HEK293 (cell line): ENCODE results near the gene ZFAND3.

Experiments used
- CTCF ChIA-PET: fragments of 350-600 bp; formaldehyde crosslinking; extraction: SDS; loops from one replicate; lab custom pipeline; 2021; ENCODE audit warnings: antibody characterized with exemption; lab: Yijun Ruan, JAX
- POLR2A ChIA-PET: fragments of 300-600 bp; formaldehyde crosslinking; extraction: SDS; loops from one replicate; lab custom pipeline; 2020; ENCODE audit warnings: antibody characterized with exemption, inconsistent platforms; lab: Yijun Ruan, JAX
- H3K27ac ChIP-seq: fragments of 200-500 bp; sonication (Bioruptor generic); 2 replicates; pipeline ENCODE4 v1.5.1; 2014; ENCODE audit warnings: low read depth, low read length, control low read depth, inconsistent platforms; ENCODE audit errors: extremely low read depth
- H3K36me3 ChIP-seq, 2 experiments: fragments of 200-500 bp in 1 of 2; sonication (Bioruptor generic) in 1 of 2; 1 replicate in 1 of 2; 2 replicates in 1 of 2; pipeline ENCODE4 v1.5.1; 2014 to 2017; ENCODE audit warnings: inconsistent platforms in 2 of 2, low read length in 2 of 2; ENCODE audit not compliant: control insufficient read depth in 2 of 2, insufficient read depth in 1 of 2
- H3K4me1 ChIP-seq: fragments of 200-500 bp; sonication (Bioruptor generic); 2 replicates; pipeline ENCODE4 v1.5.1; 2014; ENCODE audit warnings: mild to moderate bottlenecking, low read length, inconsistent platforms; ENCODE audit not compliant: control insufficient read depth, insufficient read depth
- H3K4me3 ChIP-seq: 2 replicates; pipeline ENCODE4 v1.5.1; 2011; ENCODE audit warnings: low read depth, mild to moderate bottlenecking, control low read depth, low read length, moderate library complexity
- H3K9me3 ChIP-seq: fragments of 200-500 bp; sonication (Bioruptor generic); 2 replicates; pipeline ENCODE4 v1.5.1; 2014; ENCODE audit warnings: low read depth, low read length, inconsistent platforms; ENCODE audit not compliant: control insufficient read depth, insufficient read depth
- BCL6B ChIP-seq: fragments of 450-650 bp; formaldehyde crosslinking; IDR thresholded peaks from 2 replicates; pipeline ENCODE4 v1.5.1; 2017; ENCODE audit warnings: missing biosample characterization, missing genetic modification characterization
- CTCF ChIP-seq: fragments of 450-650 bp; formaldehyde crosslinking; IDR thresholded peaks from 2 replicates; pipeline ENCODE4 v1.5.1; 2016; ENCODE audit warnings: missing biosample characterization, missing genetic modification characterization
- HOXA7 ChIP-seq: sonication (generic); formaldehyde crosslinking; IDR thresholded peaks from 2 replicates; pipeline ENCODE4 v1.8.1; 2022; ENCODE audit warnings: missing genetic modification reagents, borderline replicate concordance
- IKZF3 ChIP-seq: fragments of 450-650 bp; IDR thresholded peaks from 2 replicates; pipeline ENCODE4 v1.5.0; 2018; ENCODE audit warnings: missing biosample characterization, mild to moderate bottlenecking, missing genetic modification characterization, moderate library complexity
- PBX3 ChIP-seq: sonication (generic); formaldehyde crosslinking; IDR thresholded peaks from 2 replicates; pipeline ENCODE4 v1.8.1; 2022; ENCODE audit warnings: mild to moderate bottlenecking, moderate library complexity, missing genetic modification reagents
- REPIN1 ChIP-seq: fragments of 450-650 bp; formaldehyde crosslinking; IDR thresholded peaks from 2 replicates; pipeline ENCODE4 v1.5.1; 2017; ENCODE audit warnings: missing biosample characterization, missing genetic modification characterization, low read depth
- SETDB1 ChIP-seq: IDR thresholded peaks from one replicate; pipeline ENCODE4 v1.6.1; 2017; ENCODE audit warnings: mild to moderate bottlenecking, low read length, moderate library complexity, mixed read lengths; ENCODE audit not compliant: insufficient read length
- TCF7L2 ChIP-seq: IDR thresholded peaks from 2 replicates; pipeline ENCODE4 v1.6.1; 2011; ENCODE audit warnings: low read depth, mild to moderate bottlenecking, inconsistent platforms, low read length, moderate library complexity, borderline replicate concordance
- ZNF10 ChIP-seq: fragments of 450-650 bp; formaldehyde crosslinking; IDR thresholded peaks from 2 replicates; pipeline ENCODE4 v1.5.1; 2017; ENCODE audit warnings: missing biosample characterization, missing genetic modification characterization
- ZNF140 ChIP-seq: fragments of 450-650 bp; formaldehyde crosslinking; IDR thresholded peaks from 2 replicates; pipeline ENCODE4 v1.5.1; 2016; ENCODE audit warnings: missing biosample characterization, missing genetic modification characterization
- ZNF157 ChIP-seq: fragments of 450-650 bp; formaldehyde crosslinking; IDR thresholded peaks from 2 replicates; pipeline ENCODE4 v1.5.1; 2016; ENCODE audit warnings: missing biosample characterization, missing genetic modification characterization
- ZNF175 ChIP-seq: fragments of 450-650 bp; formaldehyde crosslinking; IDR thresholded peaks from 2 replicates; pipeline ENCODE4 v1.5.1; 2016; ENCODE audit warnings: missing biosample characterization, missing genetic modification characterization
- ZNF2 ChIP-seq: fragments of 450-650 bp; formaldehyde crosslinking; IDR thresholded peaks from 2 replicates; pipeline ENCODE4 v1.5.1; 2016; ENCODE audit warnings: missing biosample characterization, missing genetic modification characterization
- ZNF302 ChIP-seq: fragments of 450-650 bp; formaldehyde crosslinking; IDR thresholded peaks from 2 replicates; pipeline ENCODE4 v1.5.1; 2016; ENCODE audit warnings: missing biosample characterization, missing genetic modification characterization, low read depth
- ZNF341 ChIP-seq: fragments of 450-650 bp; formaldehyde crosslinking; IDR thresholded peaks from 2 replicates; pipeline ENCODE4; 2016; ENCODE audit warnings: low read depth, missing biosample characterization, missing genetic modification characterization
- ZNF433 ChIP-seq: fragments of 450-650 bp; formaldehyde crosslinking; IDR thresholded peaks from 2 replicates; pipeline ENCODE4 v1.5.1; 2016; ENCODE audit warnings: missing biosample characterization, missing genetic modification characterization, low read depth
- ZNF48 ChIP-seq: fragments of 450-650 bp; formaldehyde crosslinking; IDR thresholded peaks from 2 replicates; pipeline ENCODE4 v1.5.1; 2016; ENCODE audit warnings: missing biosample characterization, missing genetic modification characterization
- ZNF560 ChIP-seq: fragments of 450-650 bp; formaldehyde crosslinking; IDR thresholded peaks from 2 replicates; pipeline ENCODE4 v1.5.1; 2017; ENCODE audit warnings: missing biosample characterization, missing genetic modification characterization, borderline replicate concordance
- ZNF658 ChIP-seq: fragments of 450-650 bp; formaldehyde crosslinking; IDR thresholded peaks from 2 replicates; pipeline ENCODE4; 2016; ENCODE audit warnings: missing biosample characterization, missing genetic modification characterization
- ZNF660 ChIP-seq: fragments of 450-650 bp; IDR thresholded peaks from 2 replicates; pipeline ENCODE4 v1.5.1; 2018; ENCODE audit warnings: missing biosample characterization, mild to moderate bottlenecking, missing genetic modification characterization
- ZNF76 ChIP-seq: fragments of 450-650 bp; formaldehyde crosslinking; IDR thresholded peaks from 2 replicates; pipeline ENCODE4; 2016; ENCODE audit warnings: low read depth, missing biosample characterization, missing genetic modification characterization, borderline replicate concordance
- ZNF843 ChIP-seq: fragments of 450-650 bp; formaldehyde crosslinking; IDR thresholded peaks from 2 replicates; pipeline ENCODE4 v1.5.1; 2016; ENCODE audit warnings: missing biosample characterization, missing genetic modification characterization
- ZSCAN4 ChIP-seq: fragments of 450-650 bp; formaldehyde crosslinking; IDR thresholded peaks from 2 replicates; pipeline ENCODE4 v1.5.1; 2017; ENCODE audit warnings: missing biosample characterization, missing genetic modification characterization

Gene ZFAND3

GRCh38 chr6:38192487-38192886 lies 373.0 kb downstream of the ZFAND3 start:
- Histone ChIP-seq H3K4me3 (no peak overlapping the region), H3K36me3 (no peaks in the 10 kb centered on the region), H3K4me1 (no peaks in the 10 kb centered on the region), H3K27ac (no peak overlapping the region), H3K9me3 (no peaks in the 10 kb centered on the region)
- CTCF ChIA-PET: no interaction called here
- POLR2A ChIA-PET: interaction anchor here (0.6 kb wide), 1 partner anchor 15 kb away, joined by 3 read pairs; no protein-coding TSS in a partner anchor
- TF ChIP-seq ZNF2 (tag by site-specific recombination) (no peak), ZNF302 (tag by site-specific recombination) (no peak), ZNF341 (tag by site-specific recombination) (no peak), TCF7L2 (no peak), ZNF843 (tag by site-specific recombination) (no peak), CTCF (tag by site-specific recombination) (no peak), ZNF48 (tag by site-specific recombination) (no peak), IKZF3 (no peak), ZNF560 (tag by site-specific recombination) (no peak), ZNF140 (no peak)

GRCh38 chr6:38193051-38193450 lies 373.5 kb downstream of the ZFAND3 start:
- ChIA-PET POLR2A (no interaction called here), CTCF (no interaction called here)

GRCh38 chr6:38193481-38194281 lies 374.2 kb downstream of the ZFAND3 start:
- Histone ChIP-seq H3K9me3 (no peaks in the 10 kb centered on the region), H3K27ac (no peak overlapping the region), H3K4me3 (no peak overlapping the region), H3K4me1 (no peaks in the 10 kb centered on the region), H3K36me3 (no peaks in the 10 kb centered on the region)
- ChIA-PET CTCF (interaction anchor here (0.7 kb wide), 1 partner anchor 22 kb away, joined by 3 read pairs; no protein-coding TSS in a partner anchor), POLR2A (no interaction called here)
- no peak for TF ChIP-seq PBX3
- TF ChIP-seq REPIN1: no peak
- TF ChIP-seq ZNF76 (tag by site-specific recombination): no peak
- no peak for TF ChIP-seq ZNF660 (tag by site-specific recombination)
- no peak for TF ChIP-seq ZNF175 (tag by site-specific recombination)
- no peak for TF ChIP-seq HOXA7 (CRISPR knock-in tag)
- TF ChIP-seq TCF7L2: no peak
- no peak for TF ChIP-seq ZNF433
- TF ChIP-seq ZSCAN4 (tag by site-specific recombination): no peak
- no peak for TF ChIP-seq SETDB1

More at GRCh38 chr6:38193051-38193450, 373.5 kb downstream of the ZFAND3 start:
- no peaks in the 10 kb centered on the region for H3K36me3 ChIP-seq
- no peak overlapping the region for H3K27ac ChIP-seq
- H3K4me3 ChIP-seq: no peak overlapping the region
- TF ChIP-seq BCL6B (tag by site-specific recombination): no peak
- TF ChIP-seq ZNF10 (tag by site-specific recombination): no peak
- no peak for TF ChIP-seq IKZF3
- no peak for TF ChIP-seq ZNF658
- TF ChIP-seq ZNF157 (tag by site-specific recombination): no peak
- no peaks in the 10 kb centered on the region for H3K9me3 ChIP-seq
- H3K4me1 ChIP-seq: no peaks in the 10 kb centered on the region
